Esophagus squamous epithelium (tissue), 5 donors: ENCODE results near the gene DLGAP4. TPM values are rescaled to one million over a fixed set of nuclear protein-coding genes. Genes with fewer than 3 reads are reported as not detected.

Experiments used
- DNase-seq: peaks from one replicate; lab custom pipeline; 2025; lab: John Stamatoyannopoulos, UW
- H3K27ac ChIP-seq, 4 donors: fragments of 200-600 bp; sonication (generic); one replicate each; pipeline ENCODE4 v1.5.1; 2016 to 2019; ENCODE audit warnings: mild to moderate bottlenecking in 1 of 4
- H3K27me3 ChIP-seq, 4 donors: fragments of 200-600 bp; sonication (generic); 1 replicate in 3 of 4; 2 replicates in 1 of 4; pipeline versions ENCODE4 v1.5.1 to v1.6.0; 2017 to 2021; ENCODE audit warnings: antibody characterized with exemption in 1 of 4
- H3K36me3 ChIP-seq, 3 donors: fragments of 200-600 bp; sonication (generic); one replicate each; pipeline ENCODE4 v1.5.1; 2016 to 2019
- H3K4me1 ChIP-seq, 3 donors: fragments of 200-600 bp; sonication (generic); one replicate each; pipeline ENCODE4 v1.5.1; 2017 to 2019
- H3K4me3 ChIP-seq, 4 donors: fragments of 200-600 bp; sonication (generic); 1 replicate in 3 of 4; 2 replicates in 1 of 4; pipeline ENCODE4 v1.5.1; 2016 to 2019; ENCODE audit warnings: mild to moderate bottlenecking in 2 of 4, moderate library complexity in 1 of 4
- H3K9me3 ChIP-seq, 3 donors: fragments of 200-600 bp; sonication (generic); one replicate each; pipeline ENCODE4 v1.5.1; 2016 to 2019
- CTCF ChIP-seq, 6 experiments: fragments of 450-650 bp in 4 of 6; fragments of 200-600 bp in 2 of 6; sonication (generic) in 2 of 6; IDR thresholded peaks; one replicate each; pipeline ENCODE4 v1.5.1; 2016 to 2019; ENCODE audit warnings: antibody characterized with exemption in 6 of 6, mild to moderate bottlenecking in 4 of 6, moderate library complexity in 4 of 6
- POLR2A ChIP-seq, 4 donors: fragments of 450-650 bp; IDR thresholded peaks; one replicate each; pipeline ENCODE4 v1.6.1; 2017; ENCODE audit warnings: antibody characterized with exemption in 4 of 4, mild to moderate bottlenecking in 4 of 4, moderate library complexity in 3 of 4
- WGBS, 2 donors: methylation state at CpG; one replicate each; pipeline ENCODE4 v1.1.5; 2018; 5-methylcytosine and 5-hydroxymethylcytosine counted together
- intact Hi-C: fragments of 100-400 bp; cut with DNase I; formaldehyde crosslinking; loops from one replicate; pipeline ENCODE4 v1.15.0; 2022
- total RNA-seq, 4 donors: library from RNA; depleted of rRNA; stranded (reverse); fragments of >200 nt; gene quantifications; one replicate each; pipeline ENCODE4 v1.1.0, GENCODE V29; 2016
- donor health status: DM: yes; HTN: yes; CAD: no.

DLGAP4 gene
- total RNA-seq, 4 donors from 2014 or later: 9.4 to 40.4 (median 16.4) TPM

- no peak for DNase-seq
- Histone ChIP-seq H3K4me1 (peaks cover 28 to 72% (median 43%) of the 10 kb centered on the region in 3 donors), H3K9me3 (no peaks in the 10 kb centered on the region), H3K27me3 (no peaks in the 10 kb centered on the region), H3K27ac (no peak overlapping the region), H3K36me3 (peaks cover 0 to 5% (median 5%) of the 10 kb centered on the region in 3 donors), H3K4me3 (no peak overlapping the region)
- no peak for TF ChIP-seq POLR2A (IDR thresholded peaks at IDR 0.05)
- no peak for TF ChIP-seq CTCF (IDR thresholded peaks at IDR 0.05)
- intact Hi-C loops: no loop called here
- 80 to 93% methylated on average over 1 of the region's 1 CpG for WGBS, 2 donors
Observed at GRCh38 chr20:36477475-36477874, 171.3 kb downstream of the DLGAP4 start.

- TF ChIP-seq CTCF (IDR thresholded peaks at IDR 0.05) (no peak), POLR2A (IDR thresholded peaks at IDR 0.05) (no peak)
- WGBS, 2 donors: 50 to 52% methylated on average over 5 of the region's 7 CpGs
- no peak for DNase-seq
- Histone ChIP-seq H3K4me1 (peaks cover 20 to 72% (median 43%) of the 10 kb centered on the region in 3 donors), H3K9me3 (no peaks in the 10 kb centered on the region), H3K36me3 (peaks cover 0 to 5% (median 5%) of the 10 kb centered on the region in 3 donors), H3K27ac (no peak overlapping the region), H3K4me3 (no peak overlapping the region), H3K27me3 (no peaks in the 10 kb centered on the region)
- intact Hi-C loops: no loop called here
Observed at GRCh38 chr20:36478137-36478905, 172.2 kb downstream of the DLGAP4 start.

GRCh38 chr20:36479938-36480337, 173.8 kb downstream of the DLGAP4 start:
- no peak for TF ChIP-seq POLR2A (IDR thresholded peaks at IDR 0.05)
- TF ChIP-seq CTCF (IDR thresholded peaks at IDR 0.05): peak in 1 of 6 experiments; percentile 15
- Histone ChIP-seq H3K27ac (peak overlapping the region in 1 of 4 donors; percentile 16), H3K9me3 (no peaks in the 10 kb centered on the region), H3K4me1 (peaks cover 8 to 70% (median 42%) of the 10 kb centered on the region in 3 donors), H3K27me3 (no peaks in the 10 kb centered on the region), H3K4me3 (no peak overlapping the region), H3K36me3 (peaks cover 0 to 10% (median 5%) of the 10 kb centered on the region in 3 donors)
- WGBS, 2 donors: 57 to 79% methylated on average over 1 to 2 of the region's 2 CpGs
- intact Hi-C loops: no loop called here
- no peak for DNase-seq

- 81 to 84% methylated on average over 5 of the region's 5 CpGs for WGBS, 2 donors
- H3K9me3 ChIP-seq: no peaks in the 10 kb centered on the region
- peaks cover 0 to 10% (median 5%) of the 10 kb centered on the region in 3 donors for H3K36me3 ChIP-seq
- no peak for DNase-seq
- intact Hi-C loops: no loop called here
- H3K27ac ChIP-seq: peak overlapping the region in 1 of 4 donors; percentile 5
- H3K4me3 ChIP-seq: no peak overlapping the region
- H3K27me3 ChIP-seq: no peaks in the 10 kb centered on the region
- H3K4me1 ChIP-seq: peaks cover 8 to 72% (median 42%) of the 10 kb centered on the region in 3 donors
- TF ChIP-seq POLR2A (IDR thresholded peaks at IDR 0.05) (no peak), CTCF (IDR thresholded peaks at IDR 0.05) (no peak)
Observed at GRCh38 chr20:36480456-36481048, 174.4 kb downstream of the DLGAP4 start.
